Bronchial epithelial cell (primary cell): ENCODE measurements around the gene DUSP23. TPM values are rescaled to one million over a fixed set of nuclear protein-coding genes. Genes with fewer than 3 reads are reported as not detected.
A peak's percentile ranks its signal among the peaks of the same experiment; 100 is the strongest.

Experiments used
- DNase-seq: peaks from one replicate; pipeline ENCODE4 v3.0.0-alpha.2; 2010; ENCODE audit warnings: low read depth
- FAIRE-seq: peaks from 2 replicates; lab custom pipeline; 2011; peaks lifted over from hg19 to GRCh38; lab: Jason Lieb, UNC
- H3K27me3 ChIP-seq: 2 replicates; pipeline ENCODE4 v1.5.1; 2011; ENCODE audit warnings: low read length; ENCODE audit not compliant: control insufficient read depth, insufficient read depth
- H3K36me3 ChIP-seq: 2 replicates; pipeline ENCODE4 v1.5.1; 2011; ENCODE audit warnings: low read length; ENCODE audit not compliant: control insufficient read depth, insufficient read depth
- H3K4me3 ChIP-seq: 2 replicates; pipeline ENCODE4 v1.5.1; 2011; ENCODE audit warnings: mild to moderate bottlenecking, low read depth, low read length, control low read depth
- total RNA-seq: library from RNA; depleted of rRNA; stranded (reverse); fragments of >200 nt; gene quantifications from 2 replicates; pipeline ENCODE4 v1.2.1, GENCODE V29; 2014
- TF ChIP-seq, protein P1 (sequence below): IDR thresholded peaks from 2 replicates; pipeline ENCODE4 v1.5.1; 2011; ENCODE audit warnings: mild to moderate bottlenecking, moderate library complexity, low read length, control low read depth, inconsistent platforms; ENCODE audit not compliant: insufficient read depth, severe bottlenecking

DUSP23 gene
- total RNA-seq, 1 donor from 2014 or later = 72.7 TPM

GRCh38 chr1:159799446-159799985 lies 18.8 kb downstream of the DUSP23 start:
- H3K36me3 ChIP-seq = no peaks in the 10 kb centered on the region
- H3K4me3 ChIP-seq = no peak overlapping the region
- TF ChIP-seq, protein P1, sequence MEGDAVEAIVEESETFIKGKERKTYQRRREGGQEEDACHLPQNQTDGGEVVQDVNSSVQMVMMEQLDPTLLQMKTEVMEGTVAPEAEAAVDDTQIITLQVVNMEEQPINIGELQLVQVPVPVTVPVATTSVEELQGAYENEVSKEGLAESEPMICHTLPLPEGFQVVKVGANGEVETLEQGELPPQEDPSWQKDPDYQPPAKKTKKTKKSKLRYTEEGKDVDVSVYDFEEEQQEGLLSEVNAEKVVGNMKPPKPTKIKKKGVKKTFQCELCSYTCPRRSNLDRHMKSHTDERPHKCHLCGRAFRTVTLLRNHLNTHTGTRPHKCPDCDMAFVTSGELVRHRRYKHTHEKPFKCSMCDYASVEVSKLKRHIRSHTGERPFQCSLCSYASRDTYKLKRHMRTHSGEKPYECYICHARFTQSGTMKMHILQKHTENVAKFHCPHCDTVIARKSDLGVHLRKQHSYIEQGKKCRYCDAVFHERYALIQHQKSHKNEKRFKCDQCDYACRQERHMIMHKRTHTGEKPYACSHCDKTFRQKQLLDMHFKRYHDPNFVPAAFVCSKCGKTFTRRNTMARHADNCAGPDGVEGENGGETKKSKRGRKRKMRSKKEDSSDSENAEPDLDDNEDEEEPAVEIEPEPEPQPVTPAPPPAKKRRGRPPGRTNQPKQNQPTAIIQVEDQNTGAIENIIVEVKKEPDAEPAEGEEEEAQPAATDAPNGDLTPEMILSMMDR = no peak
- DNase-seq = no peak
- H3K27me3 ChIP-seq = peaks cover 3% of the 10 kb centered on the region
- FAIRE-seq = no peak

DNA sequence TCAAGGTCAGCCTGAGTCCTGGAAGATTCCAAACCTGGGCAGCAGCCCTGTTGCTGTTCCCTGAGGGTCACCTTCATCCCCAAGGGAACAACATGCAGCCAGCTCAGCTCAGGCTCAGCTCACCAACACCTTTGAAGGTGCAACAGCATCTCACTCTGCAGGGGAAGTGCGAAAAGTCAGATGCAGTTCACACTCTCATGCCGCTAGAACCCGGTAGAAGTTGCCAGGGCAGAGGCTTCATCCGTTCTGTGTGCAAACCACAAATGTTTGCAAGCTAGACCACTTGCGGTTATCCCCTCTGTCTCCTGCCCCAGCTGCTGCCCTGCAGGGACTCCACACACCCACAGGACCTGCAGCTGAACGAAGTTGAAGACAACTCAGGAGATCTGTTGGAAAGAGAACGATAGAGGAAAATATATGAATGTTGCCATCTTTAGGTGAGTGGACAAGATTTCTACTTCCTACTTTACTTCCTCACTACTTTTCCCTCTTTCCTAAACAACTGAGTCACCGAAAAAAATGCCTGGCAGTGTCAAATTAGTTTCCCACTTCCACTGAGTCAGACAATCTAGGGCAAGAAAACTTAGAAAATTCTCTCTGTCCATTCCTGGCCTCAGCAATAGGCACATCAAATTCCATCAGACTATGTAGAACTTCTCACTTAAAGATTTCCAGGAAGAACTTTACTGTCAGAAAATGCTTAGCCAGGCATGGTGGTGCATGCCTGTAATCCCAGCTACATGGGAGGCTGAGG lies 19.6 kb downstream of the DUSP23 start:
- FAIRE-seq (no peak), DNase-seq (no peak)
- TF ChIP-seq, protein P1 = no peak
- H3K4me3 ChIP-seq = no peak overlapping the region
- peaks cover 3% of the 10 kb centered on the region for H3K27me3 ChIP-seq
- H3K36me3 ChIP-seq = no peaks in the 10 kb centered on the region

DNA sequence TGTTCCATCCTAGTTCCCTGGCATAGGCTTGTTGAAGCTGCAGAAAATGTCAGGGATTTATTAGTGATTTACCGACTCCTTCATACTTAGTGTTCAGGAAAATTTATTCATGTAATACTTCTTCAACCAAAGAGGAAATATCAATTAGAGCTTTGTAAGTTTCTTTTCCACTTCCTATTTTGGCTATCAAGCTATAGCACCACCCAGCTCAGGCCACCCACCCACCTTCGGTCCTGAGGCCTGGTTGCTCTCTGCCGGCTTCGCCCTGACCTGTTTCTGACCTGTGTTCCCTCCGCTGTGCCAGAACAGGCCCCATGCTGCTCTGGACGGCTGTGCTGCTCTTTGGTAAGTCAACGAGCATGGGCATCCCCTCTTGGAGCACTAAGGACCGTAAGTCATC lies 21.3 kb downstream of the DUSP23 start, which contains the start of gene FCRL6:
Gene FCRL6 (plus strand): TSS at position 250 of the 400 bp plus-strand sequence. CDS start 65 bp downstream, at position 315.
- FAIRE-seq (no peak), DNase-seq (no peak)
- TF ChIP-seq, protein P1 = no peak
- H3K36me3 ChIP-seq = no peaks in the 10 kb centered on the region
- no peak within 1 kb of the TSS for H3K4me3 ChIP-seq
- H3K27me3 ChIP-seq = no peaks in the 10 kb centered on the region

DNA sequence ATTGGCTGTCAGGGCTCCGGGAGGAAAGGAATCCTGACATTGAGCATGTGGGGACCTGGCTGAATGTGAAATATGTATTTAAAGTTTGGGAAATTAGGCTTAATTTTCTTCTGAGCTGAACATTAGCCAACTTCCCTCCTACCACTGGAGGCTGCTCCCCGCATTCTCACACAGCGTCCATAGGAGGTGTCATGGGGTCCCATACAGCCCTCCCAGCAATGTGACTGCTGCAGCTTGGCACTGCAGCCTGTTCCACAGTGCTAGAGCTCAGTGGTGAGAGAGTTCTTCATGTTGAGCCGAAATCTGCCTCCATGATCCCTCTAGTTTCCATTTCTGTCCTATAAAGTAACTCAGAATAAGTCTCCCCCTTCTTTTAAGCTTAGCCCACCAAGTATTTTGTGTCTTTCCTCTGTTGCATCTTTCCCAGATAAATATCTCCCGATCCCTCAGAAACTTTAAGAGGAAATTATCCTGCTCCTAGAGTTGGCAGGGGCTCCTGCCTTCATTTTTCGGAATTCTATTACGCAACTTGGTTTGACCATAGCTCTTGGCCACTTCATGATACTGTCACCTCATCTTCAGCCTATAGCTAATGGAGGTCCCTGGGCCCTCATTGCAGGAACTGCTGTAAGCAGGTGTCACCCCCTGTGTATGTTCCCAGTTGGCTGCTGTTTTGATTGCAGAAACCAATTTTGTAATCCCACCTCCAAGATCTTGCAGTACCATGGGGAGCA lies 23.4 kb downstream of the DUSP23 start:
- no peaks in the 10 kb centered on the region for H3K36me3 ChIP-seq
- H3K4me3 ChIP-seq = no peak overlapping the region
- TF ChIP-seq, protein P1 = no peak
- DNase-seq = no peak
- FAIRE-seq = no peak
- no peaks in the 10 kb centered on the region for H3K27me3 ChIP-seq

DNA sequence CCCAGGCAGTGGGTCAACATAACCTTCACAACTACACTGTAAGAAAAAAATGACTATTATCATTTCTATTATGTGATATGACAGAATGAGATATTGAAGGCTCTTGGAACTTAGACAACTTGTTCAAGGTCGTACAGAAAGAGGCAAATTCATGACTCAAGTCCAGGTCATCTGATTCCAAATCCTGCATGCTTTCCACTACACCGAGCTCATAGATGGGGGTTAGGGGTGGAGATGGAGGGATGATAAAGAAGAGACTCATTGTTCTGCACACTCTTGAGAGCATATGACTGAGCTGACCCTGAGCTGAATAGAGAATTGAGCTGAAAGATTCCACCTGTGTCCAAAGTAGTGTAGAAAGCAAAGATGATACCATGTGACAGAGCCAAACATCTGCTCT lies 24.2 kb downstream of the DUSP23 start:
- TF ChIP-seq, protein P1 = no peak
- FAIRE-seq = no peak
- H3K36me3 ChIP-seq = no peaks in the 10 kb centered on the region
- no peak overlapping the region for H3K4me3 ChIP-seq
- DNase-seq = peak; percentile 50
- H3K27me3 ChIP-seq = no peaks in the 10 kb centered on the region
